Coronary artery (tissue), 2 donors: Measurements from ENCODE around the gene LAPTM5.
"Not testable (repeated sequence)": the region's sequence is repeated elsewhere in the genome, so short reads cannot be mapped to it uniquely, and the experiment has no call there.

Source experiments
- DNase-seq: peaks from one replicate; pipeline ENCODE4 v3.0.0-alpha.2; 2017; ENCODE audit warnings: low spot score
- H3K27ac ChIP-seq, 2 donors: fragments of 200-600 bp; sonication (generic); one replicate each; pipeline ENCODE4 v1.5.1; 2016 to 2019
- H3K4me3 ChIP-seq: fragments of 200-600 bp; sonication (generic); 2 replicates; pipeline ENCODE4 v1.5.1; 2016; ENCODE audit warnings: mild to moderate bottlenecking, moderate library complexity
- CTCF ChIP-seq: fragments of 200-600 bp; sonication (generic); IDR thresholded peaks from one replicate; pipeline ENCODE4 v1.5.1; 2019; ENCODE audit warnings: antibody characterized with exemption

Gene LAPTM5

DNA sequence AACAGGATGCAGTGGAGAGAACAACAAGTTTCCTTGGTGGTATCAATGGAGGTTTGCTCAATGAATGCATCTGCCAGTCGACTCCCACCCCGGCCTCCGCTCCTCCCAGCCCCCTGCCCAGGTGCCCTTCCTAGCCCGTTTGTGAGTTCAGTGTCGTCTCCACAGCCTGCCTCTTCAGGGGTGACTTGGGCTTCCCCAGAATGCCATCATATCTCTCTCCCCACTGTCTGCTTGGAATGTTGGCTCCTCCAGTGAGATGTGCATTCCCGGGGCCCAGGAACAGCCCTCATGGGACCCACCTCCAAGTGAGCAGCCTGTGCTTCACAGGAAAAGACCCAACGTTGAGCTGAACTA lies 64.6 kb downstream of the LAPTM5 start:
- TF ChIP-seq CTCF, result no peak
- no peak for DNase-seq
- H3K27ac ChIP-seq, result no peak overlapping the region

GRCh38 chr1:30692201-30692947 lies 65.2 kb downstream of the LAPTM5 start:
- H3K4me3 ChIP-seq, result no peak overlapping the region
- TF ChIP-seq CTCF, result no peak
- no peak overlapping the region for H3K27ac ChIP-seq
- no peak for DNase-seq

More for the DNA sequence above, 64.6 kb downstream of the LAPTM5 start:
- no peak overlapping the region for H3K4me3 ChIP-seq

- DNase-seq, result no peak
- Histone ChIP-seq H3K27ac (no peak overlapping the region), H3K4me3 (no peak overlapping the region)
- TF ChIP-seq CTCF, result no peak
Measured at GRCh38 chr1:30691480-30691879, 66.1 kb downstream of the LAPTM5 start.

GRCh38 chr1:30689901-30690645 lies 67.5 kb downstream of the LAPTM5 start:
- Histone ChIP-seq H3K4me3 (no peak overlapping the region), H3K27ac (no peak overlapping the region)
- DNase-seq, result no peak
- no peak for TF ChIP-seq CTCF

GRCh38 chr1:30688920-30689794 lies 68.4 kb downstream of the LAPTM5 start:
- Histone ChIP-seq H3K4me3 (no peak overlapping the region), H3K27ac (no peak overlapping the region)
- no peak for DNase-seq
- no peak for TF ChIP-seq CTCF

- H3K27ac ChIP-seq, H3K4me3 ChIP-seq, DNase-seq: not testable (repeated sequence)
Measured at GRCh38 chr1:30688516-30688915, 69.1 kb downstream of the LAPTM5 start.

DNA sequence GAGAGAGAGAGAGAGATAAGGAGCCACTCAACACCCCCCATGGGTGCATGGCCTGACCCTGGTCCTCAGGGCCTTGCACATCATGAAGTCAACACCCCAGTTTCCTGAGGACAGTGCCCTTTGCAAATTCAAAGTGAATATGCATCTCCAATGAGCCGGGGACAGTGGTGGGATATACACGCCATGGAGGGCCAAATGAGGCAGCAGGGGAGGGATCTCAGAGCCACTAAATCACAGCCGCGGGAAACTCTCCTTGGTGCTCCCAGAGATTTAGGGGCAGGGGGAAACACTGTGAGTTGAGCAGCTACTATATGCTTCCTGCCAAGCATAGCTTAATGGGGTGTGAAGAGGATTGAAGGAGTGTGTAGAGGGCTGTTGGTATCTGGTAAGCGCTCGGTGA lies 69.7 kb downstream of the LAPTM5 start:
- H3K27ac ChIP-seq, result no peak overlapping the region
- DNase-seq, result no peak
- H3K4me3 ChIP-seq, result no peak overlapping the region
- no peak for TF ChIP-seq CTCF
